AG10803 (cell line): ENCODE measurements around the gene CEP164.

ENCODE experiments used
- DNase-seq: peaks from one replicate; pipeline ENCODE4 v3.0.0; 2010; ENCODE audit warnings: low read depth
- H3K4me3 ChIP-seq: 2 replicates; pipeline ENCODE4 v1.5.1; 2011; ENCODE audit warnings: mild to moderate bottlenecking, low read length, control low read depth
- TF ChIP-seq, protein P1 (sequence below): conservative IDR thresholded peaks from 2 replicates; pipeline ENCODE4 v1.5.1; 2011; ENCODE audit warnings: mild to moderate bottlenecking, low read length, control low read depth, inconsistent platforms

Gene CEP164

GRCh38 chr11:117441146-117441975 lies 113.7 kb downstream of the CEP164 start:
- no peak overlapping the region for H3K4me3 ChIP-seq
- no peak for DNase-seq
- TF ChIP-seq, protein P1, sequence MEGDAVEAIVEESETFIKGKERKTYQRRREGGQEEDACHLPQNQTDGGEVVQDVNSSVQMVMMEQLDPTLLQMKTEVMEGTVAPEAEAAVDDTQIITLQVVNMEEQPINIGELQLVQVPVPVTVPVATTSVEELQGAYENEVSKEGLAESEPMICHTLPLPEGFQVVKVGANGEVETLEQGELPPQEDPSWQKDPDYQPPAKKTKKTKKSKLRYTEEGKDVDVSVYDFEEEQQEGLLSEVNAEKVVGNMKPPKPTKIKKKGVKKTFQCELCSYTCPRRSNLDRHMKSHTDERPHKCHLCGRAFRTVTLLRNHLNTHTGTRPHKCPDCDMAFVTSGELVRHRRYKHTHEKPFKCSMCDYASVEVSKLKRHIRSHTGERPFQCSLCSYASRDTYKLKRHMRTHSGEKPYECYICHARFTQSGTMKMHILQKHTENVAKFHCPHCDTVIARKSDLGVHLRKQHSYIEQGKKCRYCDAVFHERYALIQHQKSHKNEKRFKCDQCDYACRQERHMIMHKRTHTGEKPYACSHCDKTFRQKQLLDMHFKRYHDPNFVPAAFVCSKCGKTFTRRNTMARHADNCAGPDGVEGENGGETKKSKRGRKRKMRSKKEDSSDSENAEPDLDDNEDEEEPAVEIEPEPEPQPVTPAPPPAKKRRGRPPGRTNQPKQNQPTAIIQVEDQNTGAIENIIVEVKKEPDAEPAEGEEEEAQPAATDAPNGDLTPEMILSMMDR, result no peak

DNA sequence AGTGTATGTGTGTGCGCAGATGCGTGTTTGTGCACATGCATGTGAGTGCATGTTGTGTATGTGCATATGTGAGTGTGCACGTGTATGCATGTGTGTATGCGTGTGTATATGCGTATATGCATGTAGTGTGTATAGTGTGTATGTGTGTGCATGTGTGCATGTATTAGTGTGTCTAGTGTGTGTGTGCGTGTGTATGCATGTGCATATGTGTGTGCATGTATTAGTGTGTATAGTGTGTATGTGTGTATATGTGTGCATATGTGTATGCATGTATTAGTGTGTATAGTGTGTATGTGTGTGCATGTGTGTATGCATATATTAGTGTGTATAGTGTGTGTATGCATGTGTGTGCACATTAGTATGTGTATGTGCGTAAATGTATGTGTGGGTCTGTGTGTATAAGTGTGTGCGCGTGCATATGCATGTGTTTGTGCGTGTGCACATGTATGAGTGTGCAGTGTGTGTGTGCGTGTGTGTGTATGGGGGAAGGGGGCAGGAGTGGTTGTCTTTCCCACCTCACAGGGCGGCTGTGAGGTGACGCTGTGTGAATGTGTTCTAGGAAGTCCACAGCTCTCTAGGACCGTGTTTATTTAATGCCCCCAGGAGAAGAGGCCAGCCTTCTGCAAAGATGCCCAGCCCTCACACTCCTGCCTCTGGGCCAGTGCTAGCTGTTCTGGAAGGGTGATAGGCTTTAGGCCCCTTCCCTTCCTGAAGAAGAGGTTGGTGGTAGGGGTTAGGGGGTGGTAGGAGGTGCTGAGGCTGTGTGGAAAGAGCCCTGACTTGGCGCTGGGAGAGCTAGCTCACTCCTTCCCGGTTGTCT lies 114.6 kb downstream of the CEP164 start:
- TF ChIP-seq, protein P1, result no peak
- H3K4me3 ChIP-seq, result no peak overlapping the region
- DNase-seq, result no peak

DNA sequence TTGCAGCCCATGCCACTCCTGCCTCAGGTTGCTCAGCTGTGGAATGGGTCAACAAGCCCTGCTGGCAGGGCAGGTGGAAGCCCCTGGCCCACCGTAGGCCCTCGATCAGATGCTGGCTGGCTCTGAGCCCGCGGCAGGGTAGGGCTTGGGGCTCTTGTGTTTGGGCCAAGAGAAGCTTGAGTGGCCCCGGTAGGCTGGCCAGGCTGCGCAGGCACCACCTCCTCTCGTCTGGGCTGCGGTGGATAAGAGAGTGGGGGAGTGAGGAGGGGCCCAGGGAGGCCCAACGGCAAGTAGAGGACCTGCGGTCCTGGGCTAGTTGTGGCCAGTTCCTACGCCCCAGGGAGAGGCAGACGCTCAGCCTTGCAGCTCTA lies 115.2 kb downstream of the CEP164 start:
- H3K4me3 ChIP-seq, result no peak overlapping the region
- TF ChIP-seq, protein P1, result no peak
- no peak for DNase-seq

DNA sequence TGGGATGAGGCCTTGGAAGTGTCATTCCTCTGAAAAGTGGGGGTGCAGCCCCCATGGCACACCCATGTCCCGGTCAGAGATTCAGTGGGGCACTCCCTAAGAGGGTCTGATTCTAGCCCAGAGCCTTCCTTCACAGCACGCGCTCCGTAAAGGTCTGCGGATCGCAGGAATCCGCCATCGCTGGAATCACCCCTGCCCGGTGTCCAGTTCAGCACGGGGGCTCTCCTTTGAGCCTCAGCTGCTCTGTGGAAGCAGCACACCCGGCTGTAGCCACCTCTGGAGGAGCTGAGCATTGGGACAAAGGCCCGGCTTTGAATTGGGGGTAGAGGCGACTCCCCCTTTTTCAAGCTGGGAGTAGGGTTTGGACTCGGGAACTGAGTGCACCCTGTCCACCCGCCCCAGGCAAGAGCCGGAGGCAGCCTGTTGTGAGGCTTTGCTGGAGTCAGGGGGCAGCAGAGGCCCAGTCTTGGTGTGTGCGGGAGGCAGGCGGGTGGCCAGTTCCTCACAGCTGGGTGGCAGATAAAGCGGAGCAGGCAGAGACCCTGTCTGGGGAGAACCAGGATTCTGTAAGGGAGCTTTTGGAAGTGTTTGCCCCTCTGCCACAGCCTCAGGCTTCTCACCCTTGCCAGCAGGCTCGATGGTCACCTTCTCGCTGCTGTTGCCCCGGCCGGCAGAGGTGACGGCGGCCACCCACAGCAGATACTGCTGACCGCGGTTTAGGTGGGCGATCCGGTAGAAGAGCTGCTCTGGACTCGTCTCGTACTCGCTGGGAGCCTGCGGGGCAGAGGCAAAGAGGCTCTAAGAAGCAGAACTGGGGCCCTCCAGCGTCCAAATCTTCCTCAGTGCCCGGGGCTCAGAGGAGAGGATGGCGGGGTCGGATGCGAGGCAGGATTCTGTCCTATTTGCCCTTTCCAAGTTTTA lies 115.9 kb downstream of the CEP164 start:
- TF ChIP-seq, protein P1, result peak; percentile 54
- DNase-seq, result peak; percentile 27
- H3K4me3 ChIP-seq, result no peak overlapping the region

- no peak for DNase-seq
- TF ChIP-seq, protein P1, result no peak
- no peak overlapping the region for H3K4me3 ChIP-seq
These were observed 116.6 kb downstream of the CEP164 start for GRCh38 chr11:117444256-117444655.

GRCh38 chr11:117444711-117445658 lies 117.3 kb downstream of the CEP164 start:
- TF ChIP-seq, protein P1, result no peak
- no peak overlapping the region for H3K4me3 ChIP-seq
- no peak for DNase-seq
